ENCODE measurements around the gene GNG12. TPM values are rescaled to one million over a fixed set of nuclear protein-coding genes. Genes with fewer than 3 reads are reported as not detected.
A peak's percentile ranks its signal among the peaks of the same experiment; 100 is the strongest.

GNG12 gene
- total RNA-seq, 1 experiment from 2014 or later = 12.5 TPM

- ChIA-PET POLR2A (no interaction called here), CTCF (no interaction called here)
- no TSS peak for BruUV-seq (replicated peaks)
- Mint-ChIP-seq H3K36me3 (ENCODE audit: insufficient read depth, unreplicated experiment) (no peaks in the 10 kb centered on the region), H3K4me1 (ENCODE audit: low read depth, unreplicated experiment) (peaks cover 20% of the 10 kb centered on the region), H3K27ac (ENCODE audit: unreplicated experiment) (no peak overlapping the region), H3K27me3 (ENCODE audit: insufficient read depth, unreplicated experiment) (no peaks in the 10 kb centered on the region), H3K9me3 (ENCODE audit: unreplicated experiment) (no peaks in the 10 kb centered on the region), H3K4me3 (ENCODE audit: unreplicated experiment) (no peak overlapping the region)
- Histone ChIP-seq H3K4me1 (no peaks in the 10 kb centered on the region), H3K36me3 (ENCODE audit: control insufficient read depth, insufficient read depth, low read length) (no peaks in the 10 kb centered on the region), H3K9me3 (no peaks in the 10 kb centered on the region), H3K4me3 (ENCODE audit: low read depth, low read length) (no peak overlapping the region), H3K27me3 (replicated peaks; ENCODE audit: control insufficient read depth, insufficient read depth, low read length) (no peaks in the 10 kb centered on the region)
- no peak for TF ChIP-seq CTCF (IDR thresholded peaks at IDR 0.05; ENCODE audit: insufficient read depth in 1 of 2, low read depth in 1 of 2, low read length in 1 of 2, severe bottlenecking in 1 of 2, unreplicated experiment in 1 of 2)
- no peak for DNase-seq
- intact Hi-C loops (cut with micrococcal nuclease; ENCODE audit: unreplicated experiment) = loop anchor here (5.0 kb wide), 1 partner anchor 64 kb away; the partner anchor contains the start of gene GNG12
Measured at GRCh38 chr1:67768480-67768879, 64.8 kb downstream of the GNG12 start.

GRCh38 chr1:67767103-67767782 is 66.0 kb downstream of the GNG12 start:
- intact Hi-C loops (cut with micrococcal nuclease; ENCODE audit: unreplicated experiment) = loop anchor here (2.0 to 5.0 kb wide), 2 partner anchors 65 to 344 kb away; partner anchors contain the start of gene GNG12
- Histone ChIP-seq H3K4me1 (no peaks in the 10 kb centered on the region), H3K4me3 (ENCODE audit: low read depth, low read length) (no peak overlapping the region), H3K27me3 (replicated peaks; ENCODE audit: control insufficient read depth, insufficient read depth, low read length) (no peaks in the 10 kb centered on the region), H3K36me3 (ENCODE audit: control insufficient read depth, insufficient read depth, low read length) (no peaks in the 10 kb centered on the region), H3K9me3 (no peaks in the 10 kb centered on the region)
- no peak for DNase-seq
- no peak for TF ChIP-seq CTCF (IDR thresholded peaks at IDR 0.05; ENCODE audit: insufficient read depth in 1 of 2, low read depth in 1 of 2, low read length in 1 of 2, severe bottlenecking in 1 of 2, unreplicated experiment in 1 of 2)
- Mint-ChIP-seq H3K9me3 (ENCODE audit: unreplicated experiment) (no peaks in the 10 kb centered on the region), H3K4me1 (ENCODE audit: low read depth, unreplicated experiment) (peaks cover 20% of the 10 kb centered on the region), H3K27ac (ENCODE audit: unreplicated experiment) (no peak overlapping the region), H3K27me3 (ENCODE audit: insufficient read depth, unreplicated experiment) (no peaks in the 10 kb centered on the region), H3K36me3 (ENCODE audit: insufficient read depth, unreplicated experiment) (no peaks in the 10 kb centered on the region), H3K4me3 (ENCODE audit: unreplicated experiment) (no peak overlapping the region)
- ChIA-PET CTCF (no interaction called here), POLR2A (no interaction called here)
- no TSS peak for BruUV-seq (replicated peaks)

- peak in 1 of 2 experiments; percentile 37 for DNase-seq
- no TSS peak for BruUV-seq (replicated peaks)
- Mint-ChIP-seq H3K4me3 (ENCODE audit: unreplicated experiment) (no peak overlapping the region), H3K4me1 (ENCODE audit: low read depth, unreplicated experiment) (peaks cover 20% of the 10 kb centered on the region), H3K36me3 (ENCODE audit: insufficient read depth, unreplicated experiment) (no peaks in the 10 kb centered on the region), H3K27me3 (ENCODE audit: insufficient read depth, unreplicated experiment) (no peaks in the 10 kb centered on the region), H3K27ac (ENCODE audit: unreplicated experiment) (no peak overlapping the region), H3K9me3 (ENCODE audit: unreplicated experiment) (no peaks in the 10 kb centered on the region)
- ChIA-PET CTCF (interaction anchor here (0.6 to 0.7 kb wide), 8 partner anchors 66 to 1367 kb away, joined by 3 to 5 read pairs (median 4); no protein-coding TSS in a partner anchor), POLR2A (no interaction called here)
- Histone ChIP-seq H3K9me3 (no peaks in the 10 kb centered on the region), H3K36me3 (ENCODE audit: control insufficient read depth, insufficient read depth, low read length) (no peaks in the 10 kb centered on the region), H3K4me3 (ENCODE audit: low read depth, low read length) (no peak overlapping the region), H3K4me1 (no peaks in the 10 kb centered on the region), H3K27me3 (replicated peaks; ENCODE audit: control insufficient read depth, insufficient read depth, low read length) (no peaks in the 10 kb centered on the region)
- peak; percentile 46 to 54 for TF ChIP-seq CTCF (IDR thresholded peaks at IDR 0.05; ENCODE audit: insufficient read depth in 1 of 2, low read depth in 1 of 2, low read length in 1 of 2, severe bottlenecking in 1 of 2, unreplicated experiment in 1 of 2)
- intact Hi-C loops (cut with micrococcal nuclease; ENCODE audit: unreplicated experiment) = loop anchor here (1.0 to 5.0 kb wide), 3 partner anchors 66 to 344 kb away; partner anchors contain the start of gene GNG12
Measured at GRCh38 chr1:67766141-67766978, 66.9 kb downstream of the GNG12 start.
